Eye (tissue), 1 donor: ENCODE results near the gene CHST12.
"Not testable (repeated sequence)": the region's sequence is repeated elsewhere in the genome, so short reads cannot be mapped to it uniquely, and the experiment has no call there.

Experiments used
- DNase-seq: peaks from one replicate; pipeline ENCODE4 v3.0.0-alpha.2; 2015

The CHST12 gene

GRCh38 chr7:2437537-2438148 is 34.2 kb downstream of the CHST12 start:
- DNase-seq, result no peak

- DNase-seq, result no peak
Measured at GRCh38 chr7:2438186-2438585, 34.8 kb downstream of the CHST12 start.

GRCh38 chr7:2438775-2439174 is 35.4 kb downstream of the CHST12 start:
- no peak for DNase-seq

GRCh38 chr7:2440608-2441245 is 37.3 kb downstream of the CHST12 start:
- peak; percentile 47 for DNase-seq

GRCh38 chr7:2441430-2442058 is 38.1 kb downstream of the CHST12 start:
- no peak for DNase-seq

GRCh38 chr7:2443491-2443890 is 40.1 kb downstream of the CHST12 start:
- no peak for DNase-seq

- DNase-seq, result no peak
Measured at GRCh38 chr7:2444476-2444875, 41.1 kb downstream of the CHST12 start.

- DNase-seq, result no peak
Measured at GRCh38 chr7:2445047-2445446, 41.6 kb downstream of the CHST12 start.

GRCh38 chr7:2445898-2446555 is 42.6 kb downstream of the CHST12 start:
- no peak for DNase-seq

- no peak for DNase-seq
Measured at GRCh38 chr7:2446676-2447075, 43.3 kb downstream of the CHST12 start.

GRCh38 chr7:2450198-2451107 is 47.0 kb downstream of the CHST12 start:
- no peak for DNase-seq

GRCh38 chr7:2451171-2452073 is 48.0 kb downstream of the CHST12 start:
- DNase-seq, result peak; percentile 92

GRCh38 chr7:2452074-2452507 is 48.7 kb downstream of the CHST12 start:
- DNase-seq, result peak; percentile 45

- no peak for DNase-seq
Measured at GRCh38 chr7:2452643-2453270, 49.3 kb downstream of the CHST12 start.

- not testable (repeated sequence) for DNase-seq
Measured at GRCh38 chr7:2453849-2454248, 50.4 kb downstream of the CHST12 start.

GRCh38 chr7:2459674-2460073 is 56.3 kb downstream of the CHST12 start:
- DNase-seq, result no peak

- DNase-seq, result no peak
Measured at GRCh38 chr7:2460188-2460587, 56.8 kb downstream of the CHST12 start.

GRCh38 chr7:2460641-2461040 is 57.2 kb downstream of the CHST12 start:
- no peak for DNase-seq

- DNase-seq, result no peak
Measured at GRCh38 chr7:2461268-2462026, 58.0 kb downstream of the CHST12 start.

- DNase-seq, result no peak
Measured at GRCh38 chr7:2462731-2463130, 59.3 kb downstream of the CHST12 start.
